Karpas-422 (cell line): ENCODE results near the gene AMMECR1. TPM values are rescaled to one million over a fixed set of nuclear protein-coding genes. Genes with fewer than 3 reads are reported as not detected.
"Not testable (repeated sequence)": the region's sequence is repeated elsewhere in the genome, so short reads cannot be mapped to it uniquely, and the experiment has no call there.

ENCODE experiments used
- DNase-seq: peaks from one replicate; pipeline ENCODE4 v3.0.0-alpha.2; 2015
- H2AFZ ChIP-seq: fragments of 200-600 bp; sonication (generic); 2 replicates; pipeline ENCODE4 v1.6.1; 2014; ENCODE audit warnings: antibody characterized with exemption, low read length, mixed read lengths
- H3K27ac ChIP-seq: fragments of 200-600 bp; sonication (generic); 2 replicates; pipeline ENCODE4 v1.5.1; 2014; ENCODE audit warnings: mild to moderate bottlenecking, low read length, moderate library complexity
- H3K27me3 ChIP-seq: fragments of 200-600 bp; sonication (generic); 2 replicates; pipeline ENCODE4 v1.6.1; 2014; ENCODE audit warnings: low read length, mixed read lengths
- H3K36me3 ChIP-seq: fragments of 200-600 bp; sonication (generic); 2 replicates; pipeline ENCODE4 v1.6.1; 2014; ENCODE audit warnings: low read length, mixed read lengths; ENCODE audit not compliant: insufficient read depth
- H3K4me1 ChIP-seq: fragments of 200-600 bp; sonication (generic); 2 replicates; pipeline ENCODE4 v1.6.1; 2014; ENCODE audit warnings: mild to moderate bottlenecking, low read length, mixed read lengths
- H3K4me2 ChIP-seq: fragments of 200-600 bp; sonication (generic); 2 replicates; pipeline ENCODE4 v1.6.1; 2014; ENCODE audit warnings: low read length, low read depth, mild to moderate bottlenecking; ENCODE audit not compliant: poor library complexity, severe bottlenecking
- H3K4me3 ChIP-seq: fragments of 200-600 bp; sonication (generic); 2 replicates; pipeline ENCODE4 v1.5.1; 2014; ENCODE audit warnings: mild to moderate bottlenecking, antibody characterized with exemption, low read length, mixed read lengths
- H3K79me2 ChIP-seq: fragments of 200-600 bp; sonication (generic); 2 replicates; pipeline ENCODE4 v1.6.1; 2014; ENCODE audit warnings: mild to moderate bottlenecking, low read length, mixed read lengths
- H3K9ac ChIP-seq: fragments of 200-600 bp; sonication (generic); 2 replicates; pipeline ENCODE4 v1.6.0; 2014; ENCODE audit warnings: low read length
- H3K9me2 ChIP-seq: fragments of 200-600 bp; sonication (generic), shearing (Covaris generic); replicated peaks from 2 replicates; pipeline ENCODE4 v1.6.0; 2014; ENCODE audit warnings: mild to moderate bottlenecking, low read length, moderate library complexity; ENCODE audit not compliant: insufficient read depth
- H3K9me3 ChIP-seq: fragments of 300-700, 200-600 bp; sonication (generic); 2 replicates; pipeline ENCODE4 v1.6.1; 2014; ENCODE audit warnings: low read length, mixed read lengths
- H4K20me1 ChIP-seq: fragments of 200-600 bp; sonication (generic); 2 replicates; pipeline ENCODE4 v1.6.1; 2014; ENCODE audit warnings: mild to moderate bottlenecking, antibody characterized with exemption, low read length, low read depth; ENCODE audit not compliant: insufficient read depth
- total RNA-seq: library from RNA; depleted of rRNA; stranded (reverse); fragments of >200 nt; shearing (Covaris generic); gene quantifications from 2 replicates; pipeline ENCODE4 v1.2.3, GENCODE V29; 2014; ENCODE audit warnings: low replicate concordance

Gene AMMECR1
- total RNA-seq, 1 experiment from 2014 or later = 15.1 TPM

DNA sequence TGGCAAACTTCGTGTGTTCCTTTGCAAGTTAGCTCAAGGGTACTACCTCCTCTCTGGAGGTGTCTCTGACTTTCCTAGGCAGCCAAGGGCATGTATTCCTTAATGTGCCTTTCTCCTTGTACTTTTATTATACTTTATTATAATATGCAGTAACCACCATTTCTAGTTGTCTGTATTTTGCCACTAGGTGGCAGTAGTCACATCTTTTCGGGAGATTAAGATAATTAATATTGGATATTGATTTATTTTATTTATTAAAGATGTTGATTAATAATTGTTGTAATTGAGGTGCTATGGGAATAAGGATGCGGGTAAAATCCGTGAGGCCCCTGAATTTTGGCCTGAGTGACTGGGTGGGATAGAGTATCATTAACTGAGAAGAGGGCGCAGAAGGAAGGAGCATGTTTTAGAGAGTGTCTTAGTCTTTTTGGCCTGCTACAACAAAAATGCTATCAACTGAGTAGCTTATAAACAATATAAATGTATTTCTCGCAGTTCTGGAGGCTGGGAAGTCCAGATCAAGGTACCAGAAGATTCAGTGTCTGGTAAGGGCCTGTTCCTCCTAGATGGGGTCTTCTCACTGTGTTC, 161.6 kb downstream of the AMMECR1 start:
- DNase-seq = peak; percentile 66
- Histone ChIP-seq H3K4me3 (no peak overlapping the region), H3K79me2 (no peaks in the 10 kb centered on the region), H3K9me2 (no peaks in the 10 kb centered on the region), H2AFZ (no peak overlapping the region), H3K4me1 (no peaks in the 10 kb centered on the region), H3K27ac (no peak overlapping the region), H3K27me3 (no peaks in the 10 kb centered on the region), H3K9me3 (no peaks in the 10 kb centered on the region), H3K36me3 (no peaks in the 10 kb centered on the region), H4K20me1 (no peaks in the 10 kb centered on the region), H3K9ac (no peak overlapping the region), H3K4me2 (no peak overlapping the region)

DNA sequence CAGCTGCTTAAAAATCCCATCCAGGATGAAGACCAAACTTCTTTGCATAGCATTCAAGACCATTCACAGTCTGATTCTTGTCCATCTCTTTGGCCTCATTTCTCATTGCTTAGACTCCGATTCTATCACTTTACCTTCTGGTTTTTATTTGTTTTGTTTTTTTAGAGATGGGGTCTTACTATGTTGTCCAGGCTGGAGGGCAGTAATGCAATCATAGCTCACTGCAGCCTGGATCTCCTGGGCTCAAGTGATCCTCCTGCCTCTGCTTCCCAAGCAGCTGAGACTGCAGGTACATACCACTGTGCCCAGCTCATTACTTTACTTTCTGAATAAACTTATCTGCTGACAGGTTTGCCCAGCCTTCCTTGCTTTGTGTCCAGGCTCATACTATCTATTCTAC, 162.1 kb downstream of the AMMECR1 start:
- no peaks in the 10 kb centered on the region for H3K9me3 ChIP-seq

DNA sequence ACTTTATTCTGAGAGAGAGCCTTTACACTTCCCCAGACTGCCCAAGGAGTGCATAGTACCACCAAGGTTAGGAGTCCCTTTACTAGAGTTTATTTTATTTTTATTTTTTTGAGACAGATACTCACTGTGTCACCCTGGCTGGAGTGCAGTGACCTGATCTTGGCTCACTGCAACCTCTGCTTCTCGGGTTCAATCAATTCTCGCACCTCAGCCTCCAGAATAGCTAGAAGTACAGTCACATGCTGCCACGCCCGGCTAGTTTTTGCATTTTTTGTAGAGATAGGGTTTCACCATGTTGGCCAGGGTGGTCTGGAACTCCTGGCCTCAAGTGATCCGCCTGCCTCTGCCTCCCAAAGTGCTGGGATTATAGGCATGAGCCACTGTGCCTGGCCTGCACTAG, 163.6 kb downstream of the AMMECR1 start:
- H3K27ac ChIP-seq, DNase-seq, H3K9me2 ChIP-seq, H3K9me3 ChIP-seq, H3K9ac ChIP-seq, H3K4me1 ChIP-seq, H3K27me3 ChIP-seq, H3K79me2 ChIP-seq, H4K20me1 ChIP-seq, H3K36me3 ChIP-seq, H3K4me3 ChIP-seq, H2AFZ ChIP-seq, H3K4me2 ChIP-seq: not testable (repeated sequence)

More for the DNA sequence above, 162.1 kb downstream of the AMMECR1 start:
- no peaks in the 10 kb centered on the region for H3K9me2 ChIP-seq
- DNase-seq = no peak
- no peak overlapping the region for H3K4me3 ChIP-seq
- no peaks in the 10 kb centered on the region for H3K27me3 ChIP-seq
- no peak overlapping the region for H3K4me2 ChIP-seq
- no peaks in the 10 kb centered on the region for H3K4me1 ChIP-seq
- no peak overlapping the region for H3K9ac ChIP-seq
- no peaks in the 10 kb centered on the region for H4K20me1 ChIP-seq
- H3K27ac ChIP-seq = no peak overlapping the region
- H3K36me3 ChIP-seq = no peaks in the 10 kb centered on the region
- no peak overlapping the region for H2AFZ ChIP-seq
- no peaks in the 10 kb centered on the region for H3K79me2 ChIP-seq

DNA sequence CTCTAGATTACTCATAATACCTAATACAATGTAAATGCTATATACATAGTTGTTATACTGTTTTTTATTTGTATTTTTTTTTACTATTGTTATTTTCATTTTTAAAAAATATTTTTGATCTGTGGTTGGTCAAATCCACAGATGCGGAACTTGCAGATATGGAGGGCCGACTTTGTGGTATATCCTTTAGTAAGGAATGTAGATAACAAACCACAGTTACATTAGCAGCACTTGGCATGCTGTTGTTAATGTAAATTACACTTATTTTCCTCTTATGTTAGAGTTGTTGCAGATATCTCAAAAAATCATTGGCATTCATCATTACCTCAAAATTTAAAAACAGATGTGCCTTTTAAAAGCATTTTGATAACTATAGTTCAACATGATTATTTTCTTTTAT, 164.0 kb downstream of the AMMECR1 start:
- no peaks in the 10 kb centered on the region for H3K9me3 ChIP-seq
- no peak for DNase-seq
- H3K4me3 ChIP-seq = no peak overlapping the region
- no peaks in the 10 kb centered on the region for H3K79me2 ChIP-seq
- no peaks in the 10 kb centered on the region for H3K9me2 ChIP-seq
- no peak overlapping the region for H3K4me2 ChIP-seq
- no peak overlapping the region for H2AFZ ChIP-seq
- no peaks in the 10 kb centered on the region for H3K27me3 ChIP-seq
- H4K20me1 ChIP-seq = no peaks in the 10 kb centered on the region
- H3K27ac ChIP-seq = no peak overlapping the region
- no peak overlapping the region for H3K9ac ChIP-seq
- H3K4me1 ChIP-seq = no peaks in the 10 kb centered on the region
- no peaks in the 10 kb centered on the region for H3K36me3 ChIP-seq

- Histone ChIP-seq H3K4me3 (no peak overlapping the region), H3K9me2 (no peaks in the 10 kb centered on the region), H3K36me3 (no peaks in the 10 kb centered on the region), H4K20me1 (no peaks in the 10 kb centered on the region), H2AFZ (no peak overlapping the region), H3K27ac (no peak overlapping the region), H3K9me3 (no peaks in the 10 kb centered on the region), H3K27me3 (no peaks in the 10 kb centered on the region), H3K79me2 (no peaks in the 10 kb centered on the region), H3K9ac (no peak overlapping the region), H3K4me2 (no peak overlapping the region), H3K4me1 (no peaks in the 10 kb centered on the region)
- no peak for DNase-seq
Observed at GRCh38 chrX:110153244-110153643, 164.6 kb downstream of the AMMECR1 start.

GRCh38 chrX:110146521-110146920, 171.4 kb downstream of the AMMECR1 start:
- H3K27ac ChIP-seq = no peak overlapping the region
- no peaks in the 10 kb centered on the region for H3K27me3 ChIP-seq
- peaks cover 5% of the 10 kb centered on the region; the same call in 1 of the 2 replicates for H3K4me1 ChIP-seq
- no peak overlapping the region for H3K4me3 ChIP-seq
- no peak overlapping the region for H3K4me2 ChIP-seq
- no peaks in the 10 kb centered on the region for H3K36me3 ChIP-seq
- no peaks in the 10 kb centered on the region for H3K79me2 ChIP-seq
- no peak overlapping the region for H3K9ac ChIP-seq
- no peaks in the 10 kb centered on the region for H3K9me2 ChIP-seq
- peak; percentile 83 for DNase-seq
- no peaks in the 10 kb centered on the region for H4K20me1 ChIP-seq
- no peaks in the 10 kb centered on the region for H3K9me3 ChIP-seq
- no peak overlapping the region for H2AFZ ChIP-seq

GRCh38 chrX:110145854-110146253, 172.0 kb downstream of the AMMECR1 start:
- Histone ChIP-seq H3K4me1 (peaks cover 5% of the 10 kb centered on the region; the same call in 1 of the 2 replicates), H3K27me3 (no peaks in the 10 kb centered on the region), H3K9me3 (no peaks in the 10 kb centered on the region), H3K4me3 (no peak overlapping the region), H3K9ac (no peak overlapping the region), H3K79me2 (no peaks in the 10 kb centered on the region), H3K36me3 (no peaks in the 10 kb centered on the region), H3K4me2 (no peak overlapping the region), H3K27ac (no peak overlapping the region), H4K20me1 (no peaks in the 10 kb centered on the region), H3K9me2 (no peaks in the 10 kb centered on the region), H2AFZ (no peak overlapping the region)
- DNase-seq = peak; percentile 72

GRCh38 chrX:110145311-110145710, 172.6 kb downstream of the AMMECR1 start:
- H3K27ac ChIP-seq = no peak overlapping the region
- no peak for DNase-seq
- no peak overlapping the region for H2AFZ ChIP-seq
- H4K20me1 ChIP-seq = no peaks in the 10 kb centered on the region
- H3K9ac ChIP-seq = no peak overlapping the region
- peaks cover 5% of the 10 kb centered on the region; the same call in 1 of the 2 replicates for H3K4me1 ChIP-seq
- no peaks in the 10 kb centered on the region for H3K36me3 ChIP-seq
- H3K9me2 ChIP-seq = no peaks in the 10 kb centered on the region
- no peaks in the 10 kb centered on the region for H3K79me2 ChIP-seq
- H3K4me2 ChIP-seq = no peak overlapping the region
- H3K9me3 ChIP-seq = no peaks in the 10 kb centered on the region
- no peaks in the 10 kb centered on the region for H3K27me3 ChIP-seq
- no peak overlapping the region for H3K4me3 ChIP-seq
